Neural crest cell (in vitro differentiated cells): ENCODE results near the gene MMP24. TPM values are rescaled to one million over a fixed set of nuclear protein-coding genes. Genes with fewer than 3 reads are reported as not detected.

ENCODE experiments used
- DNase-seq: peaks from one replicate; pipeline ENCODE4 v3.0.0; 2021; ENCODE audit warnings: low read depth, mixed read lengths, low spot score
- H3K27ac Mint-ChIP-seq: one replicate; pipeline ENCODE4 v1.8.0; 2021; ENCODE audit warnings: mild to moderate bottlenecking, mixed read lengths; ENCODE audit not compliant: unreplicated experiment
- H3K27me3 Mint-ChIP-seq: 2 replicates; pipeline ENCODE4 v1.8.0; 2021; ENCODE audit warnings: low read depth, mild to moderate bottlenecking, mixed read lengths
- H3K36me3 Mint-ChIP-seq: 2 replicates; pipeline ENCODE4 v1.8.0; 2021; ENCODE audit warnings: low read depth, mild to moderate bottlenecking, mixed read lengths
- H3K4me1 Mint-ChIP-seq: 2 replicates; pipeline ENCODE4 v1.8.0; 2021; ENCODE audit warnings: mixed read lengths
- H3K4me3 Mint-ChIP-seq: one replicate; pipeline ENCODE4 v1.8.0; 2021; ENCODE audit warnings: mild to moderate bottlenecking, mixed read lengths
- H3K9me3 Mint-ChIP-seq: 2 replicates; pipeline ENCODE4 v1.8.0; 2021; ENCODE audit warnings: mixed read lengths
- CTCF ChIP-seq: fragments of 200-600 bp; sonication (generic); conservative IDR thresholded peaks from 2 replicates; pipeline ENCODE4 v1.5.0; 2021; ENCODE audit warnings: antibody characterized with exemption, mild to moderate bottlenecking
- total RNA-seq: library from RNA; stranded (reverse); gene quantifications from 2 replicates; pipeline ENCODE4 v1.2.1, GENCODE V29; 2021

The MMP24 gene
- total RNA-seq, 1 donor from 2014 or later: 2.9 TPM

DNA sequence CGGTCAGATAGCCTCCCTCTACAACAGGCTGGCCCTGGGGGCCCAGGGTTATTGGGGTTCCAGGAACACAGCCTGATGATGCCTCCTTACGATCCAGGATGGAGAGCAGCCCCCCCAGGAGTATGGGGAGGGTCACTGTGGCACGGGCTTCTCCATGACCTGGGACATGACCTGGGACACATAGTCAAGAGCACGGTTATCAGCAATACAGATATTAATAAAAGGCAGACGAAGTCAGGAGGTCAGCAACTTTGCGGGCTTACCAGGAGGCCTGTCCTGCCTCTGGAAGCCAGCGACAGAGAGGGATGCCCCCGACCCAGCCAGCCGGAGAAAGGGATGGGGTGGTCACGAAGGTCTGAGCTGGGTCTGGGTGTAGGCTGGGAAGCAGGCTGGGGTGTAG lies 50.6 kb downstream of the MMP24 start:
- H3K27ac Mint-ChIP-seq: peak overlapping the region; percentile 92
- no peaks in the 10 kb centered on the region for H3K9me3 Mint-ChIP-seq
- no peak for TF ChIP-seq CTCF
- H3K4me1 Mint-ChIP-seq: peaks cover 11% of the 10 kb centered on the region
- no peak for DNase-seq
- no peaks in the 10 kb centered on the region for H3K27me3 Mint-ChIP-seq
- peaks cover 9% of the 10 kb centered on the region for H3K36me3 Mint-ChIP-seq
- peak overlapping the region; percentile 94 for H3K4me3 Mint-ChIP-seq

- Mint-ChIP-seq H3K27ac (peak within 1 kb of the TSS; percentile 92), H3K9me3 (no peaks in the 10 kb centered on the region), H3K27me3 (no peaks in the 10 kb centered on the region), H3K4me1 (peaks cover 14% of the 10 kb centered on the region), H3K36me3 (peaks cover 11% of the 10 kb centered on the region), H3K4me3 (peak within 1 kb of the TSS; percentile 94)
- peak; percentile 77 for DNase-seq
- peak; percentile 7 for TF ChIP-seq CTCF
These were observed 51.3 kb downstream of the MMP24 start, which contains the start of gene MMP24OS for GRCh38 chr20:35277531-35278395. TSS of gene MMP24OS (minus strand) at chr20:35278122. CDS start at chr20:35277929, 193 bp downstream.

GRCh38 chr20:35279040-35279439 lies 52.5 kb downstream of the MMP24 start:
- H3K27me3 Mint-ChIP-seq: no peaks in the 10 kb centered on the region
- DNase-seq: no peak
- H3K9me3 Mint-ChIP-seq: no peaks in the 10 kb centered on the region
- H3K27ac Mint-ChIP-seq: no peak overlapping the region
- TF ChIP-seq CTCF: no peak
- peak overlapping the region; percentile 68 for H3K4me3 Mint-ChIP-seq
- H3K4me1 Mint-ChIP-seq: peaks cover 23% of the 10 kb centered on the region
- H3K36me3 Mint-ChIP-seq: peaks cover 11% of the 10 kb centered on the region

DNA sequence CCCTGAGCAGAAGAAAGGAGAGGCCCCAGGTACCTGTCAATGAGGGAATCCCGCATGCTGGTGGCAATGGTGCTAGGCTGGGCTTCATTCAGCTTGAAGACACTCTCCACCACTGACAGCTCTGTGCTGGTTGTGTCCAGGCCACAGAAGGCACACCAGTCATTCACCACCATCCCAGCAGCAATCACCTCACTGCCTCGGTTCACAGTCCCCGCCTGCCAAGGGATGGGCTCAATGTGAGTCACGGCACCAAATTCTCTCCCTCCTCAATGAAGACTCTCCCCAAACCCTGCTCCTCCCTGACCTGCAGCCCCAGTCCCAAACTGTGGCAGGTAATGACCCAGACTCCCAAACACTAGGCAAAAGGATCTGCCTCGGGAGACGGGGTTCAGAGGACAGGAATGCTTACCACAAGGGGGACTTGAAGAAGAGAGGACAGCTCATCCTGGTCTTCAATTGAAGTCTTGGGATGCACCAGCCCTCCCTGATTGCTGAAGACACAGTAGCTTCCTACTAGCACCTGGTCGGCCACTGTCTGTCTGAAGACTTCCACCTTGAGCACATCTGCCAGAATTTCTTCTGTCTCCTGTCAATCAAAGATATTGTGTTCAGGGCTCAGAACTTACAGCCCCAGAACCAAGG lies 53.2 kb downstream of the MMP24 start:
- Mint-ChIP-seq H3K27ac (no peak overlapping the region), H3K36me3 (peaks cover 11% of the 10 kb centered on the region), H3K4me1 (peaks cover 24% of the 10 kb centered on the region), H3K4me3 (peak overlapping the region; percentile 68), H3K27me3 (no peaks in the 10 kb centered on the region), H3K9me3 (no peaks in the 10 kb centered on the region)
- no peak for DNase-seq
- TF ChIP-seq CTCF: no peak

DNA sequence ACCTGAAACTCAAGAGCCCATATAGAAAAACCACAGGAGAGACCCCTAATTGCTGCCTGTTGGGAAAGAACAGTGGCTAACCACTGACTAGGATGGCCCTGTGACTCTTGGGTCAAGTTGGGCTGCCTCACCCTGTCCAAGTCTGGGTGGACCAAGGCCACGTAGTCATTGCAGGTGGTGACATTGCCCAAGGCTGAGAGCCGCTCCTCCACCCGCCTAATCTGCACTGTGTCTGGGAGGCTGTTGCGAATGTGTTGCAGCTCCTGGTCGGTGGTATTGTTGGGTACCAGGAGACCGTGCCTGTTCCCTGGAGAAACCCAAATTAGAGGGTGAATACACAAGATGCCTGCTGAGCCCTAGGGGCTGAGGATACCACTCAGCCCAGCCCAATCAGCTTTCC lies 54.0 kb downstream of the MMP24 start:
- H3K9me3 Mint-ChIP-seq: no peaks in the 10 kb centered on the region
- H3K4me1 Mint-ChIP-seq: peaks cover 31% of the 10 kb centered on the region
- H3K27me3 Mint-ChIP-seq: no peaks in the 10 kb centered on the region
- H3K4me3 Mint-ChIP-seq: peak overlapping the region; percentile 68
- no peak for TF ChIP-seq CTCF
- peaks cover 11% of the 10 kb centered on the region for H3K36me3 Mint-ChIP-seq
- no peak for DNase-seq
- H3K27ac Mint-ChIP-seq: no peak overlapping the region
